Heart right ventricle (tissue), 16 donors: Measurements from ENCODE around the gene PLEKHM3. TPM values are rescaled to one million over a fixed set of nuclear protein-coding genes. Genes with fewer than 3 reads are reported as not detected.

Experiments
- ATAC-seq, 8 donors: fragments of 200-7000 bp; cut with Tn5 transposase; one replicate each; pipeline ENCODE4 v1.9.1; 2020; ENCODE audit warnings: mild to moderate bottlenecking in 8 of 8, moderate library complexity in 8 of 8, moderate number of reproducible peaks in 1 of 8
- DNase-seq, 2 donors: peaks; one replicate each; pipeline ENCODE4 v3.0.0-alpha.2; 2020
- H3K27ac ChIP-seq, 10 donors: fragments of 200-600 bp; sonication (generic) in 2 of 10; one replicate each; pipeline versions ENCODE4 v1.5.0 to v1.8.0; 2020 to 2022; ENCODE audit warnings: mild to moderate bottlenecking in 3 of 10
- H3K27me3 ChIP-seq, 7 donors: fragments of 200-600 bp; one replicate each; pipeline ENCODE4 v1.8.0; 2021 to 2022; ENCODE audit warnings: mild to moderate bottlenecking in 2 of 7
- H3K36me3 ChIP-seq, 9 donors: fragments of 200-600 bp; sonication (generic) in 1 of 9; one replicate each; pipeline versions ENCODE4 v1.5.0 to v1.8.0; 2020 to 2022; ENCODE audit warnings: mild to moderate bottlenecking in 2 of 9
- H3K4me1 ChIP-seq, 9 donors: fragments of 200-600 bp; sonication (generic) in 1 of 9; one replicate each; pipeline versions ENCODE4 v1.5.0 to v1.8.0; 2020 to 2022; ENCODE audit warnings: mild to moderate bottlenecking in 4 of 9
- H3K4me3 ChIP-seq, 10 donors: fragments of 200-600 bp; sonication (generic) in 2 of 10; one replicate each; pipeline versions ENCODE4 v1.5.0 to v1.8.0; 2020 to 2022; ENCODE audit warnings: mild to moderate bottlenecking in 7 of 10, moderate library complexity in 2 of 10
- H3K9me3 ChIP-seq, 11 donors: fragments of 200-600 bp in 10 of 11; sonication (generic) in 2 of 11; one replicate each; pipeline versions ENCODE4 v1.5.0 to v1.8.0; 2013 to 2022; ENCODE audit warnings: mild to moderate bottlenecking in 2 of 11, control low read depth in 1 of 11, moderate library complexity in 1 of 11
- CTCF ChIP-seq, 9 donors: fragments of 200-600 bp; sonication (generic) in 2 of 9; IDR thresholded peaks; one replicate each; pipeline versions ENCODE4 v1.5.0 to v1.8.0; 2021 to 2022; ENCODE audit warnings: antibody characterized with exemption in 9 of 9, mild to moderate bottlenecking in 5 of 9, moderate library complexity in 1 of 9
- WGBS, 2 donors: extraction: QIAGEN DNeasy Blood & Tissue Kit; methylation state at CpG; one replicate each; pipeline ENCODE4 v1.1.7; 2013; ENCODE audit warnings: inconsistent platforms in 1 of 2; 5-methylcytosine and 5-hydroxymethylcytosine counted together
- intact Hi-C, 10 donors: fragments of 100-400 bp; cut with DNase I; formaldehyde crosslinking; loops; one replicate each; pipeline versions ENCODE4 v1.11.1 to v1.14.2; 2022
- polyA plus RNA-seq, 2 donors: library from polyadenylated mRNA; stranded (reverse); fragments of 200-250 nt; gene quantifications; one replicate each; pipeline ENCODE4 v1.2.3, GENCODE V29; 2013
- total RNA-seq, 10 donors: library from RNA; stranded (reverse); fragmentation: NEBNext Ultra II Directional in 3 of 10; extraction: Animal tissue kit (Norgen Biotek cat#: 25700) in 3 of 10; gene quantifications; one replicate each; pipeline versions ENCODE4 v1.2.1 to v1.2.4, GENCODE V29; 2021 to 2023
- donor health status: Arrhythmogenic right ventricular cardiomyopathy.
- donor health status: ischemic (EF 13 %, LVEDD 7.1; RV severe dilation, severe dysfunction).
- donor health status: healthy with polysubstance abuse.
- donor health status: DM: no; HTN: yes; CAD: no.
- donor health status: DM: no; HTN: no; CAD: no.
- donor health status: ischemic (EF 25% LVEDD 6.9; RV normal size, moderate dysfunction).
- donor health status: ischemic (EF 25% LVEDD 5.7; RV mildly dilated, moderate dysfunction).
- donor health status: healthy.
- donor health status: DM: yes; HTN: yes; CAD: no.
- donor health status: Ischemic cardiomyopathy.
- donor health status: ischemic (EF 35%, LVEDD 5.7; RV mildly dilated, moderate dysfunction).
- donor health status: nonischemic (EF 11% LVEDD 7.7; RV severe dilation, severe dysfunction).
- donor health status: DM: yes; HTN: yes; CAD: no.
- donor health status: PGD.
- donor health status: ischemic (EF 29% LVEDD 5.4; RV normal size, mild dysfunction).
- donor health status: nonischemic (EF 23%, LVEDD 6.1; RV moderate dilation, normal function).

PLEKHM3 gene
- total and polyA plus RNA-seq, 12 donors: 2.5 to 16.2 (median 14.9) TPM

GRCh38 chr2:208069186-208069585, 43.9 kb upstream of the PLEKHM3 start:
- 80 to 82% methylated on average over 4 of the region's 4 CpGs for WGBS, 2 donors
- no peak for TF ChIP-seq CTCF (IDR thresholded peaks at IDR 0.05)
- ATAC-seq: no peak
- no peak for DNase-seq
- Histone ChIP-seq H3K4me1 (no peaks in the 10 kb centered on the region), H3K36me3 (no peaks in the 10 kb centered on the region), H3K4me3 (no peak overlapping the region), H3K27ac (no peak overlapping the region), H3K9me3 (no peaks in the 10 kb centered on the region), H3K27me3 (peaks cover 0 to 3% (median 0%) of the 10 kb centered on the region in 7 donors)
- intact Hi-C loops: no loop called here

DNA sequence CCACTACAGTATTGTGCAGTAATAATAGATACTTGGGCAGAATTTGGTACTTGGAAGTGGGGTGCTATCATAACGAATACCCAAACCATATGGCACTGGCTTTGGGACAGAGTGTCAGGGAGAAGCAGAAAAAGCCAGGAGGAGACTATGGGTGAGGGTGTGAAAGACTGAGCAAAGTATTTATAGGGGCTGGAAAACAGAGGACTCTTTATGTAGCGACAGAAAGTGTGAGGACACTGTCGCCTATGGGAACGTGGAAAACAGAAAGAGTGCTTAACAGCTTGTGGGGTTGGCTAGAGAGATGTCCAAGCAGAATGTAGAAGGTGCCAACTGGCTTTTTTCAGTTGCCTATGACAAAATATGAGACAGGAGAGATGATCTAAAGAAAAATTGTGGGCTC, 40.7 kb upstream of the PLEKHM3 start:
- DNase-seq (no peak), ATAC-seq (no peak)
- intact Hi-C loops: no loop called here
- Histone ChIP-seq H3K27me3 (no peaks in the 10 kb centered on the region), H3K9me3 (no peaks in the 10 kb centered on the region), H3K4me3 (no peak overlapping the region), H3K36me3 (no peaks in the 10 kb centered on the region), H3K4me1 (no peaks in the 10 kb centered on the region), H3K27ac (no peak overlapping the region)
- WGBS, 2 donors: 87% methylated on average over 4 of the region's 4 CpGs
- no peak for TF ChIP-seq CTCF (IDR thresholded peaks at IDR 0.05)

DNA sequence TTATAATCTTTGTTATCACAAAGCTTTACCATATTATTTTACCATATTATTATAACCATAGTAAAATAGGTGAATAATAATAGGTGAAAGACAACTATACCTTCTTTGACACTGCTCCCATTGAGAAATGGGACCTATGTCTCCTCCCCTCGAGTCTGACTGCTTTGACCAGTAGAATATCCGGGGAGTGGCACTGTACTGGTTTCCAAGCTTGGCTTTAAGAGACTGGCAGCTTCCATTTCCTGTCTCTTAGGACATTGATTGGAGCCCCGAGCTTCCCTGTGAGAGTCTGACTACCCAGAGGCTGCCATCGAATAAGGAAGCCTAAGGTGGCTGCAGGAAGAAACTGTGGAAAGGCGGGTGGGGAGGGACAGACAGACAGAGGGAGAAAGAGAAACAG, 40.1 kb upstream of the PLEKHM3 start:
- no peaks in the 10 kb centered on the region for H3K4me1 ChIP-seq
- no peaks in the 10 kb centered on the region for H3K9me3 ChIP-seq
- no peak overlapping the region for H3K4me3 ChIP-seq
- no peak for TF ChIP-seq CTCF (IDR thresholded peaks at IDR 0.05)
- H3K36me3 ChIP-seq: no peaks in the 10 kb centered on the region
- intact Hi-C loops: no loop called here
- 66 to 82% methylated on average over 5 of the region's 5 CpGs for WGBS, 2 donors
- no peak for ATAC-seq
- DNase-seq: no peak
- no peaks in the 10 kb centered on the region for H3K27me3 ChIP-seq
- no peak overlapping the region for H3K27ac ChIP-seq

DNA sequence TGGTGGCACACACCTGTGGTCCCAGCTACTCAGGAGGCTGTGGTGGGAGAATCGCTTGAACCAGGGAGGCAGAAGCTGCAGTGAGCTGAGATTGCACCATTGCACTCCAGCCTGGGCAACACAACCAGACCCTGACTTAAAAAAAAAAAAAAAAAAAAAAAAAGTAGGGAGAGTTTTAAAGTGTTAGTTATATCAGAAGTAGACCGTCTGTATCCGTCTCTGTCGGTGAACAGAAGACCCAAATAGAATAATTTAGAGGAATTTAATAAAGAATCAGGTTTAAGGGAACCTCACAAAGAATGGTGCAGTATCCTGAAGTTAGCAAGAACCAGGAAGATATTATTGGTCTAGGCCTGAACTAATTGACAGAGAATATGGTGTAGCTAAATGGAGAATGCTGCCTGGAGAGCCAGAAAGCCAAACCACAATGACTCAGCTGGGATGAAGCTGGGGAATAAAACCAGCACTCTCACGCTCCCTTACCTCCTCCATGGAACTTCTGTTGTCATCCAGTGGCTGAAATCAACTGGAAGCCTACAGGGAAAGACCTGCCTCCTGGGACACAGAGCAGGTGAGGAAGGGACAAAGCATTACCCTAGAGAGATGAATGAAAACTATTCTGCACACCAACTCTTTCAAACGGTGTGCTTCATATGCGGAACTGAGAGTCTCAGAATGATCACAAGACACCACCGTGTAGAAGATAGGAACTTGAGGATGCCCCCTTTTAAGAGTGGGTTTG, 39.1 kb upstream of the PLEKHM3 start:
- intact Hi-C loops: no loop called here
- no peak for ATAC-seq
- TF ChIP-seq CTCF (IDR thresholded peaks at IDR 0.05): no peak
- Histone ChIP-seq H3K27ac (no peak overlapping the region), H3K4me1 (no peaks in the 10 kb centered on the region), H3K36me3 (no peaks in the 10 kb centered on the region), H3K27me3 (no peaks in the 10 kb centered on the region), H3K9me3 (no peaks in the 10 kb centered on the region), H3K4me3 (no peak overlapping the region)
- 76 to 88% methylated on average over 8 of the region's 8 CpGs for WGBS, 2 donors
- no peak for DNase-seq
